ENCODE data around the gene CLEC9A.

Gene CLEC9A

GRCh38 chr12:10068644-10069043 is 38.2 kb downstream of the CLEC9A start:
- Histone ChIP-seq H3K36me3 (no peaks in the 10 kb centered on the region), H3K4me3 (ENCODE audit: low read depth, low read length) (no peak overlapping the region), H3K9me3 (no peaks in the 10 kb centered on the region), H3K4me1 (no peaks in the 10 kb centered on the region), H3K27me3 (no peaks in the 10 kb centered on the region)
- no peak for DNase-seq
- TF ChIP-seq CTCF (IDR thresholded peaks at IDR 0.05; ENCODE audit: low read depth, low read length): no peak

- DNase-seq: no peak
- Histone ChIP-seq H3K36me3 (no peaks in the 10 kb centered on the region), H3K4me3 (ENCODE audit: low read depth, low read length) (no peak overlapping the region), H3K4me1 (no peaks in the 10 kb centered on the region), H3K9me3 (no peaks in the 10 kb centered on the region), H3K27me3 (no peaks in the 10 kb centered on the region)
- no peak for TF ChIP-seq CTCF (IDR thresholded peaks at IDR 0.05; ENCODE audit: low read depth, low read length)
These were observed 38.6 kb downstream of the CLEC9A start for GRCh38 chr12:10069099-10069498.

GRCh38 chr12:10069976-10070375 is 39.5 kb downstream of the CLEC9A start:
- H3K36me3 ChIP-seq: no peaks in the 10 kb centered on the region
- no peaks in the 10 kb centered on the region for H3K9me3 ChIP-seq
- DNase-seq: no peak
- H3K4me3 ChIP-seq (ENCODE audit: low read depth, low read length): no peak overlapping the region
- no peaks in the 10 kb centered on the region for H3K4me1 ChIP-seq
- H3K27me3 ChIP-seq: no peaks in the 10 kb centered on the region
- no peak for TF ChIP-seq CTCF (IDR thresholded peaks at IDR 0.05; ENCODE audit: low read depth, low read length)

DNA sequence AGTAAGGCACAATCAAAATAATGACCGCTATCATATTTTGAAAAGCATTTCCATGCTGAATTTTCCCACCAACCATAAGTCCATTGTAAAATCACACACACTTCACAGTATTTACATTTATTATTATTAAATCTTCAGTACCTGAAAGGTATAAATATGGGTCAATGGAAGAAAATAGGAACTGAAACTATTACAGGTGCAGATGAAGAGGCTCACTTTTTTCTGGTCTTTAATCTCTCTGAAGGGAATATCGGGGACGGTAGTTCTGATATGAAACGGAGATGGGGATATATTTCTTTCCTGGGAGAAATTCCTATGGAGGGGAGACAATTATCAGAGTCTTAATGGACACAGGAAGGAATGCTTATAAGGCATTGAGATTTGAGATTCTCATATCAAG is 39.9 kb downstream of the CLEC9A start:
- no peaks in the 10 kb centered on the region for H3K9me3 ChIP-seq
- H3K36me3 ChIP-seq: no peaks in the 10 kb centered on the region
- DNase-seq: no peak
- no peak for TF ChIP-seq CTCF (IDR thresholded peaks at IDR 0.05; ENCODE audit: low read depth, low read length)
- no peaks in the 10 kb centered on the region; the same call in 1 of the 2 replicates for H3K27me3 ChIP-seq
- no peak overlapping the region for H3K4me3 ChIP-seq (ENCODE audit: low read depth, low read length)
- no peaks in the 10 kb centered on the region for H3K4me1 ChIP-seq

DNA sequence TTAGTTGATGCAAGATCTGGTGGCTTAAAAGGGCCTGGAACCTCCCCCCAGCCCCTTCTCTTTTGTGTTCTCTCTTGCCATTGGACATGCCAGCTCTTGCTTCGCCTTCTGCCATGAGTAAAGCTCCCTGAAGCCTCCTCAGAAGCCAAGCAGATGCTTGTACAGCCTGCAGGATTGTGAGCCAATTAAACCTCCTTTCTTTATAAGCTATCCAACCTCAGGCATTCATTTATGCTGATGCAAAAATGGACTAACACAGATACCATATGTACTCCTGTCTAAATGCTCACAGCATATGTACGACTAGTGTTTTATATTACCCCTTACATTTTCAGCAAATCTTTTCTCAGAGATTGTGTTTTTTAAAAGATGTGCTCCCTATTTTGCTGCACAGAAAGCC is 41.6 kb downstream of the CLEC9A start:
- TF ChIP-seq CTCF (IDR thresholded peaks at IDR 0.05; ENCODE audit: low read depth, low read length): no peak
- Histone ChIP-seq H3K9me3 (no peaks in the 10 kb centered on the region), H3K4me3 (ENCODE audit: low read depth, low read length) (no peak overlapping the region), H3K36me3 (no peaks in the 10 kb centered on the region), H3K4me1 (no peaks in the 10 kb centered on the region), H3K27me3 (peaks cover 3% of the 10 kb centered on the region)
- DNase-seq: no peak

- TF ChIP-seq CTCF (IDR thresholded peaks at IDR 0.05; ENCODE audit: low read depth, low read length): no peak
- H3K36me3 ChIP-seq: no peaks in the 10 kb centered on the region
- H3K4me1 ChIP-seq: no peaks in the 10 kb centered on the region
- H3K9me3 ChIP-seq: no peaks in the 10 kb centered on the region
- H3K27me3 ChIP-seq: peaks cover 3% of the 10 kb centered on the region
- H3K4me3 ChIP-seq (ENCODE audit: low read depth, low read length): no peak overlapping the region
- no peak for DNase-seq
These were observed 42.8 kb downstream of the CLEC9A start for GRCh38 chr12:10073261-10073660.
